Measurements from ENCODE around the gene PIAS2. TPM values are rescaled to one million over a fixed set of nuclear protein-coding genes. Genes with fewer than 3 reads are reported as not detected.
"Not testable (repeated sequence)": the region's sequence is repeated elsewhere in the genome, so short reads cannot be mapped to it uniquely, and the experiment has no call there.

Gene PIAS2
- total and polyA plus RNA-seq, 9 of the 15 experiments (the other 6 are each of a cell fraction or from before 2014, with no cell fraction given), result 2.9 to 23.9 (median 12.0) TPM

DNA sequence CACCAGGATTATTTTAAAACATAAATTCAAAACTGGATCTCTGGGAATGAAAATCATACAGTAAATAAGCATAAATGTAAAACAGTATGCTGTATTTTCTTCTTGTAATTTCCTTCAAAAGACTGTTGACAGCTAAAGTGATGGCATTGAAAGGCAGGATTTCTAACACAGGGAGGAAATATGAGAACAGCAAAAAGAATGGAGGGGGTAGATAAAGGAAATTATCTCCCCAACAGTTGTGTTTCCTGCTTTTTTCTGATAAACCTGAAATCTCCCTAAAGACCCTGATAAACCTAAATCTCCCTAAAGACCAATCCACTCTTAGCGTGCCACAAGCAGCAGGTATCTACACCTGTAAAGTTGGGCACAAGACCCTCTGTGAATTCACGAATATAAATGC is 50.8 kb downstream of the PIAS2 start (continued):
- TF ChIP-seq CBFA2T2 (conservative IDR thresholded peaks at IDR 0.05) (peak; percentile 87), KAT8 (IDR thresholded peaks at IDR 0.05; ENCODE audit: low read depth) (no peak), SMAD3 (CRISPR knock-in tag; conservative IDR thresholded peaks at IDR 0.05) (no peak), KLF16 (IDR thresholded peaks at IDR 0.05) (peak; percentile 81), ZNF766 (CRISPR knock-in tag; conservative IDR thresholded peaks at IDR 0.05) (0 out of 2 replicates have a peak, but pooled peaks have one; percentile 43), CBX5 (IDR thresholded peaks at IDR 0.05; ENCODE audit: borderline replicate concordance, low read depth) (no peak), SIX5 (IDR thresholded peaks at IDR 0.05; ENCODE audit: borderline replicate concordance in 1 of 2, insufficient read depth in 1 of 2, low read depth in 1 of 2, low read length in 2 of 2) (no peak), BRD4 (IDR thresholded peaks at IDR 0.05) (no peak), KDM4B (IDR thresholded peaks at IDR 0.05; ENCODE audit: borderline replicate concordance in 2 of 2, low read depth in 1 of 2) (no peak)

DNA sequence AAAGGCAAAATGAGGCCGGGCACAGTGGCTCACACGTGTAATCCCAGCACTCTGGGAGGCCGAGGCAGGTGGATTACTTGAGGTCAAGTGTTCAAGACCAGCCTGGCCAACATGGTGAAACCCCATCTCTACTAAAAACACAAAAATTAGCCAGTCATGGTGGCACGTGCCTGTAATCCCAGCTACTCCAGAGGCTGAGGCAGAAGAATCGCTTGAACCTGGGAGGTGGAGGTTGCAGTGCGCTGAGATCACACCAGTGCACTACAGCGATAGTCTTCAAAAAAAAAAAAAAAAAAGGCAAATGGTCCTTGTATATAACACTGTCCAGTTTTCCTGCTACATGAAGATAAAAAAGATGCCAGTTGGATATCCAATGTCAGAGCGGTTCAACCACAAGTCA is 52.1 kb downstream of the PIAS2 start:
- H3K9me1 ChIP-seq (ENCODE audit: control insufficient read depth, insufficient read depth, low read length); POLR2A ChIA-PET; H3K27me3 ChIP-seq (ENCODE audit: control insufficient read depth in 2 of 2, insufficient read depth in 2 of 2, low read length in 2 of 2); H3K9ac ChIP-seq (ENCODE audit: insufficient read depth in 1 of 2, low read depth in 2 of 2, low read length in 2 of 2); H4K20me1 ChIP-seq (replicated peaks; ENCODE audit: control insufficient read depth, insufficient read depth, low read length); H3K27ac ChIP-seq (ENCODE audit: extremely low read depth, low read depth, low read length); BruUV-seq (replicated peaks); H3K9me3 ChIP-seq (replicated peaks; ENCODE audit: control insufficient read depth, insufficient read depth, low read depth, low read length); H2AFZ ChIP-seq (ENCODE audit: low read depth, low read length); intact Hi-C loops (cut with micrococcal nuclease); H3K4me3 ChIP-seq; H3K36me3 ChIP-seq (ENCODE audit: control insufficient read depth, insufficient read depth, low read length); FAIRE-seq; in situ Hi-C loops (cut with MboI); CTCF ChIA-PET (ENCODE audit: low intra/inter-chr PET ratio); H3K4me2 ChIP-seq (ENCODE audit: insufficient read depth, low read length): not testable (repeated sequence)
- 11% methylated on average over 6 of the region's 8 CpGs for WGBS (ENCODE audit: insufficient coverage, low coverage, missing lambda C conversion rate)
- DNase-seq (ENCODE audit: extremely low read depth in 1 of 4, low spot score in 3 of 4) (peak in 1 of 4 experiments; percentile 22), ATAC-seq (peak; percentile 79)
- Histone ChIP-seq H3K79me2 (ENCODE audit: control insufficient read depth, insufficient read depth, low read length) (peaks cover 38% of the 10 kb centered on the region), H3K4me1 (replicated peaks in 1 of 2; ENCODE audit: control insufficient read depth in 2 of 2, insufficient read depth in 2 of 2, low read length in 2 of 2) (peaks cover 3 to 20% of the 10 kb centered on the region in 2 experiments; a peak in 4 of 5 replicates)
- TF ChIP-seq KDM1A (IDR thresholded peaks at IDR 0.05) (peak; percentile 51 to 55; a peak in 2 of 4 replicates), ARID1B (IDR thresholded peaks at IDR 0.05) (peak; percentile 65)
- TF ChIP-seq, protein P1, sequence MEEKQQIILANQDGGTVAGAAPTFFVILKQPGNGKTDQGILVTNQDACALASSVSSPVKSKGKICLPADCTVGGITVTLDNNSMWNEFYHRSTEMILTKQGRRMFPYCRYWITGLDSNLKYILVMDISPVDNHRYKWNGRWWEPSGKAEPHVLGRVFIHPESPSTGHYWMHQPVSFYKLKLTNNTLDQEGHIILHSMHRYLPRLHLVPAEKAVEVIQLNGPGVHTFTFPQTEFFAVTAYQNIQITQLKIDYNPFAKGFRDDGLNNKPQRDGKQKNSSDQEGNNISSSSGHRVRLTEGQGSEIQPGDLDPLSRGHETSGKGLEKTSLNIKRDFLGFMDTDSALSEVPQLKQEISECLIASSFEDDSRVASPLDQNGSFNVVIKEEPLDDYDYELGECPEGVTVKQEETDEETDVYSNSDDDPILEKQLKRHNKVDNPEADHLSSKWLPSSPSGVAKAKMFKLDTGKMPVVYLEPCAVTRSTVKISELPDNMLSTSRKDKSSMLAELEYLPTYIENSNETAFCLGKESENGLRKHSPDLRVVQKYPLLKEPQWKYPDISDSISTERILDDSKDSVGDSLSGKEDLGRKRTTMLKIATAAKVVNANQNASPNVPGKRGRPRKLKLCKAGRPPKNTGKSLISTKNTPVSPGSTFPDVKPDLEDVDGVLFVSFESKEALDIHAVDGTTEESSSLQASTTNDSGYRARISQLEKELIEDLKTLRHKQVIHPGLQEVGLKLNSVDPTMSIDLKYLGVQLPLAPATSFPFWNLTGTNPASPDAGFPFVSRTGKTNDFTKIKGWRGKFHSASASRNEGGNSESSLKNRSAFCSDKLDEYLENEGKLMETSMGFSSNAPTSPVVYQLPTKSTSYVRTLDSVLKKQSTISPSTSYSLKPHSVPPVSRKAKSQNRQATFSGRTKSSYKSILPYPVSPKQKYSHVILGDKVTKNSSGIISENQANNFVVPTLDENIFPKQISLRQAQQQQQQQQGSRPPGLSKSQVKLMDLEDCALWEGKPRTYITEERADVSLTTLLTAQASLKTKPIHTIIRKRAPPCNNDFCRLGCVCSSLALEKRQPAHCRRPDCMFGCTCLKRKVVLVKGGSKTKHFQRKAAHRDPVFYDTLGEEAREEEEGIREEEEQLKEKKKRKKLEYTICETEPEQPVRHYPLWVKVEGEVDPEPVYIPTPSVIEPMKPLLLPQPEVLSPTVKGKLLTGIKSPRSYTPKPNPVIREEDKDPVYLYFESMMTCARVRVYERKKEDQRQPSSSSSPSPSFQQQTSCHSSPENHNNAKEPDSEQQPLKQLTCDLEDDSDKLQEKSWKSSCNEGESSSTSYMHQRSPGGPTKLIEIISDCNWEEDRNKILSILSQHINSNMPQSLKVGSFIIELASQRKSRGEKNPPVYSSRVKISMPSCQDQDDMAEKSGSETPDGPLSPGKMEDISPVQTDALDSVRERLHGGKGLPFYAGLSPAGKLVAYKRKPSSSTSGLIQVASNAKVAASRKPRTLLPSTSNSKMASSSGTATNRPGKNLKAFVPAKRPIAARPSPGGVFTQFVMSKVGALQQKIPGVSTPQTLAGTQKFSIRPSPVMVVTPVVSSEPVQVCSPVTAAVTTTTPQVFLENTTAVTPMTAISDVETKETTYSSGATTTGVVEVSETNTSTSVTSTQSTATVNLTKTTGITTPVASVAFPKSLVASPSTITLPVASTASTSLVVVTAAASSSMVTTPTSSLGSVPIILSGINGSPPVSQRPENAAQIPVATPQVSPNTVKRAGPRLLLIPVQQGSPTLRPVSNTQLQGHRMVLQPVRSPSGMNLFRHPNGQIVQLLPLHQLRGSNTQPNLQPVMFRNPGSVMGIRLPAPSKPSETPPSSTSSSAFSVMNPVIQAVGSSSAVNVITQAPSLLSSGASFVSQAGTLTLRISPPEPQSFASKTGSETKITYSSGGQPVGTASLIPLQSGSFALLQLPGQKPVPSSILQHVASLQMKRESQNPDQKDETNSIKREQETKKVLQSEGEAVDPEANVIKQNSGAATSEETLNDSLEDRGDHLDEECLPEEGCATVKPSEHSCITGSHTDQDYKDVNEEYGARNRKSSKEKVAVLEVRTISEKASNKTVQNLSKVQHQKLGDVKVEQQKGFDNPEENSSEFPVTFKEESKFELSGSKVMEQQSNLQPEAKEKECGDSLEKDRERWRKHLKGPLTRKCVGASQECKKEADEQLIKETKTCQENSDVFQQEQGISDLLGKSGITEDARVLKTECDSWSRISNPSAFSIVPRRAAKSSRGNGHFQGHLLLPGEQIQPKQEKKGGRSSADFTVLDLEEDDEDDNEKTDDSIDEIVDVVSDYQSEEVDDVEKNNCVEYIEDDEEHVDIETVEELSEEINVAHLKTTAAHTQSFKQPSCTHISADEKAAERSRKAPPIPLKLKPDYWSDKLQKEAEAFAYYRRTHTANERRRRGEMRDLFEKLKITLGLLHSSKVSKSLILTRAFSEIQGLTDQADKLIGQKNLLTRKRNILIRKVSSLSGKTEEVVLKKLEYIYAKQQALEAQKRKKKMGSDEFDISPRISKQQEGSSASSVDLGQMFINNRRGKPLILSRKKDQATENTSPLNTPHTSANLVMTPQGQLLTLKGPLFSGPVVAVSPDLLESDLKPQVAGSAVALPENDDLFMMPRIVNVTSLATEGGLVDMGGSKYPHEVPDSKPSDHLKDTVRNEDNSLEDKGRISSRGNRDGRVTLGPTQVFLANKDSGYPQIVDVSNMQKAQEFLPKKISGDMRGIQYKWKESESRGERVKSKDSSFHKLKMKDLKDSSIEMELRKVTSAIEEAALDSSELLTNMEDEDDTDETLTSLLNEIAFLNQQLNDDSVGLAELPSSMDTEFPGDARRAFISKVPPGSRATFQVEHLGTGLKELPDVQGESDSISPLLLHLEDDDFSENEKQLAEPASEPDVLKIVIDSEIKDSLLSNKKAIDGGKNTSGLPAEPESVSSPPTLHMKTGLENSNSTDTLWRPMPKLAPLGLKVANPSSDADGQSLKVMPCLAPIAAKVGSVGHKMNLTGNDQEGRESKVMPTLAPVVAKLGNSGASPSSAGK (IDR thresholded peaks at IDR 0.05), result peak; percentile 56; the same call in 1 of the 2 replicates
